CD14-positive monocyte (primary cell): ENCODE data around the gene KREMEN1. TPM values are rescaled to one million over a fixed set of nuclear protein-coding genes. Genes with fewer than 3 reads are reported as not detected.
A peak's percentile ranks its signal among the peaks of the same experiment; 100 is the strongest.

Source experiments
- DNase-seq, 3 donors: peaks; one replicate each; pipeline ENCODE4 v3.0.0-alpha.2; 2011 to 2022
- H2AFZ ChIP-seq: 2 replicates; pipeline ENCODE4 v1.6.0; 2012; ENCODE audit warnings: mild to moderate bottlenecking, low read depth, low read length, inconsistent platforms; ENCODE audit not compliant: insufficient read depth, poor library complexity, severe bottlenecking
- H3K27ac ChIP-seq, 2 donors: 1 replicate in 1 of 2; 2 replicates in 1 of 2; pipeline ENCODE4 v1.5.1; 2012 to 2013; ENCODE audit warnings: low read length in 2 of 2, control low read depth in 1 of 2, inconsistent platforms in 1 of 2, low read depth in 1 of 2, mild to moderate bottlenecking in 1 of 2
- H3K27me3 ChIP-seq, 2 donors: one replicate each; pipeline versions ENCODE4 v1.6.0 to v1.6.1; 2011 to 2013; ENCODE audit warnings: low read length in 2 of 2; ENCODE audit not compliant: control insufficient read depth in 2 of 2, insufficient read depth in 2 of 2
- H3K36me3 ChIP-seq, 2 donors: replicated peaks in 1 of 2; 1 replicate in 1 of 2; 2 replicates in 1 of 2; pipeline versions ENCODE4 v1.5.1 to v1.6.1; 2012 to 2013; ENCODE audit warnings: low read length in 2 of 2, control low read depth in 1 of 2, inconsistent platforms in 1 of 2, mild to moderate bottlenecking in 1 of 2; ENCODE audit not compliant: insufficient read depth in 2 of 2, control insufficient read depth in 1 of 2
- H3K4me1 ChIP-seq, 2 donors: 1 replicate in 1 of 2; 2 replicates in 1 of 2; pipeline versions ENCODE4 v1.5.1 to v1.6.1; 2012 to 2013; ENCODE audit warnings: low read length in 2 of 2, control low read depth in 1 of 2, inconsistent platforms in 1 of 2, mild to moderate bottlenecking in 1 of 2, moderate library complexity in 1 of 2; ENCODE audit not compliant: insufficient read depth in 2 of 2, control insufficient read depth in 1 of 2
- H3K4me2 ChIP-seq: replicated peaks from 2 replicates; pipeline ENCODE3; 2012; ENCODE audit warnings: low read length, moderate library complexity, mild to moderate bottlenecking; ENCODE audit not compliant: poor library complexity, severe bottlenecking; ENCODE audit errors: extremely low read depth
- H3K4me3 ChIP-seq, 3 experiments: fragments of 200-600 bp in 1 of 3; sonication (generic) in 1 of 3; replicated peaks in 1 of 3; 1 replicate in 2 of 3; 2 replicates in 1 of 3; pipeline ENCODE4 v1.5.1; 2011 to 2013; ENCODE audit warnings: low read length in 3 of 3, mild to moderate bottlenecking in 3 of 3, control low read depth in 2 of 3, low read depth in 2 of 3, inconsistent platforms in 1 of 3, moderate library complexity in 1 of 3
- H3K79me2 ChIP-seq: 2 replicates; pipeline ENCODE4 v1.6.0; 2012; ENCODE audit warnings: mild to moderate bottlenecking, control low read depth, inconsistent platforms, low read length, moderate library complexity; ENCODE audit not compliant: insufficient read depth
- H3K9ac ChIP-seq: 2 replicates; pipeline ENCODE4 v1.6.0; 2017; ENCODE audit warnings: low read length, mild to moderate bottlenecking; ENCODE audit not compliant: insufficient read depth, poor library complexity, severe bottlenecking
- H3K9me3 ChIP-seq, 2 donors: replicated peaks in 1 of 2; 1 replicate in 1 of 2; 2 replicates in 1 of 2; pipeline versions ENCODE4 v1.5.1 to v1.6.1; 2012 to 2013; ENCODE audit warnings: low read length in 2 of 2, control low read depth in 1 of 2; ENCODE audit not compliant: control insufficient read depth in 1 of 2, insufficient read depth in 1 of 2
- H4K20me1 ChIP-seq: 2 replicates; pipeline ENCODE4 v1.6.0; 2012; ENCODE audit warnings: mild to moderate bottlenecking, low read length, control low read depth, moderate library complexity; ENCODE audit not compliant: insufficient read depth
- H3K27ac Mint-ChIP-seq, 7 donors: one replicate each; pipeline ENCODE4 v1.8.0; 2020; ENCODE audit warnings: mild to moderate bottlenecking in 7 of 7, mixed read lengths in 7 of 7, moderate library complexity in 6 of 7, inconsistent platforms in 2 of 7
- H3K27me3 Mint-ChIP-seq, 3 donors: one replicate each; pipeline ENCODE4 v1.8.0; 2021 to 2022; ENCODE audit warnings: low read depth in 3 of 3, mild to moderate bottlenecking in 3 of 3, mixed read lengths in 3 of 3, moderate library complexity in 3 of 3, inconsistent platforms in 1 of 3
- H3K36me3 Mint-ChIP-seq, 2 donors: one replicate each; pipeline ENCODE4 v1.8.0; 2020; ENCODE audit warnings: mixed read lengths in 2 of 2, inconsistent platforms in 1 of 2, mild to moderate bottlenecking in 1 of 2
- H3K4me1 Mint-ChIP-seq: one replicate; pipeline ENCODE4 v1.8.0; 2020; ENCODE audit warnings: mild to moderate bottlenecking, mixed read lengths
- H3K4me3 Mint-ChIP-seq, 2 donors: one replicate each; pipeline ENCODE4 v1.8.0; 2020; ENCODE audit warnings: mild to moderate bottlenecking in 2 of 2, mixed read lengths in 2 of 2, moderate library complexity in 1 of 2
- H3K9me3 Mint-ChIP-seq, 7 donors: one replicate each; pipeline ENCODE4 v1.8.0; 2020 to 2022; ENCODE audit warnings: mixed read lengths in 7 of 7, mild to moderate bottlenecking in 6 of 7, moderate library complexity in 6 of 7, inconsistent platforms in 2 of 7
- CTCF ChIP-seq: fragments of 200-600 bp; IDR thresholded peaks from one replicate; pipeline ENCODE4 v1.8.0; 2022; ENCODE audit warnings: antibody characterized with exemption, mild to moderate bottlenecking
- WGBS: methylation state at CpG from one replicate; pipeline ENCODE4 v1.1.5; 2013; ENCODE audit warnings: missing lambda C conversion rate; ENCODE audit not compliant: insufficient coverage; 5-methylcytosine and 5-hydroxymethylcytosine counted together
- intact Hi-C, 2 donors: fragments of 100-400 bp; cut with micrococcal nuclease; formaldehyde crosslinking; loops; one replicate each; pipeline versions ENCODE4 v1.15.0 to v1.15.1; 2023
- polyA plus RNA-seq, 3 donors: library from polyadenylated mRNA; depleted of rRNA in 1 of 3; unstranded in 2 of 3; stranded (reverse) in 1 of 3; fragments of 300-500 nt in 2 of 3; fragments of >200 nt in 1 of 3; fragmentation: Illumina TruSeq in 2 of 3; gene quantifications; 1 replicate in 2 of 3; 2 replicates in 1 of 3; pipeline ENCODE4 v1.2.3, GENCODE V29; 2012 to 2021

The KREMEN1 gene
- polyA plus RNA-seq, 3 donors: 0.47 to 1.6 (median 0.69) TPM

GRCh38 chr22:29157759-29158535, 85.1 kb downstream of the KREMEN1 start:
- H3K4me3 Mint-ChIP-seq: no peak overlapping the region
- no peak overlapping the region for H2AFZ ChIP-seq
- H3K9me3 ChIP-seq: no peaks in the 10 kb centered on the region
- no peak overlapping the region for H3K27ac ChIP-seq
- DNase-seq: peak in 1 of 3 donors; percentile 0
- peaks cover 0 to 3% (median 0%) of the 10 kb centered on the region in 7 donors for H3K9me3 Mint-ChIP-seq
- intact Hi-C loops: loop anchor here in 1 of 2 donors (10.0 kb wide), 1 partner anchor 73 kb away; no protein-coding TSS in a partner anchor
- H3K4me1 Mint-ChIP-seq: peaks cover 19% of the 10 kb centered on the region
- no peak overlapping the region for H3K27ac Mint-ChIP-seq
- peaks cover 6 to 19% (median 12%) of the 10 kb centered on the region in 3 donors for H3K27me3 Mint-ChIP-seq
- no peaks in the 10 kb centered on the region for H4K20me1 ChIP-seq
- no peak for TF ChIP-seq CTCF
- H3K36me3 ChIP-seq: no peaks in the 10 kb centered on the region
- H3K4me3 ChIP-seq: no peak overlapping the region
- H3K27me3 ChIP-seq: no peaks in the 10 kb centered on the region
- WGBS: 84% methylated on average over 11 of the region's 11 CpGs
- H3K36me3 Mint-ChIP-seq: no peaks in the 10 kb centered on the region
- no peak overlapping the region for H3K9ac ChIP-seq
- H3K79me2 ChIP-seq: no peaks in the 10 kb centered on the region
- no peak overlapping the region for H3K4me2 ChIP-seq
- peaks cover 10 to 17% of the 10 kb centered on the region in 2 donors for H3K4me1 ChIP-seq

DNA sequence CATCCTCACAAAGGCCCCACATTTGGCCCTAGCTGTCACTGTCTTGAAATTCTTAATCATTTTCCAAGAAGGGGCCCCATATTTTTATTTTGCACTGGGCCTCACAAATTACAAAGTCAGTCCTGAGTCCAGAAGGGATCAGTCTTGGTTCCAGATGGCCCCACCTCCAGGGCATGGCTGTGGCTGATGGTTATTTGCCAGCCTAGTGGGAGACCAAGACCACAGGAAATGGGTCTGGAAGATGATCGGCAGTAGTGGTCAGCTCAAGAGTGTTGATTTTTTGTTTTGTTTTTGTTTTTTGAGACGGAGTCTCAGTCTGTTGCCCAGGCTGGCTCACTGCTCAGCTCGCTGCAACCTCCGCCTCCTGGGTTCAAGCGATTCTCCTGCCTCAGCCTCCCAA, 85.7 kb downstream of the KREMEN1 start:
- Histone ChIP-seq H3K27me3 (no peaks in the 10 kb centered on the region), H3K4me1 (peaks cover 6 to 11% of the 10 kb centered on the region in 2 donors), H3K4me3 (no peak overlapping the region), H3K9me3 (no peaks in the 10 kb centered on the region), H3K4me2 (no peak overlapping the region), H3K79me2 (no peaks in the 10 kb centered on the region), H3K9ac (no peak overlapping the region), H4K20me1 (no peaks in the 10 kb centered on the region), H3K36me3 (no peaks in the 10 kb centered on the region), H2AFZ (no peak overlapping the region), H3K27ac (no peak overlapping the region)
- DNase-seq: no peak
- Mint-ChIP-seq H3K4me1 (peaks cover 13% of the 10 kb centered on the region), H3K27me3 (peaks cover 10 to 18% (median 14%) of the 10 kb centered on the region in 3 donors), H3K4me3 (no peak overlapping the region), H3K27ac (no peak overlapping the region), H3K36me3 (no peaks in the 10 kb centered on the region), H3K9me3 (peaks cover 0 to 5% (median 0%) of the 10 kb centered on the region in 7 donors)
- intact Hi-C loops: loop anchor here in 1 of 2 donors (10.0 kb wide), 1 partner anchor 74 kb away; no protein-coding TSS in a partner anchor
- TF ChIP-seq CTCF: no peak
- 78% methylated on average over 5 of the region's 5 CpGs for WGBS
